ENCODE results near the gene WFIKKN1. TPM values are rescaled to one million over a fixed set of nuclear protein-coding genes. Genes with fewer than 3 reads are reported as not detected.

WFIKKN1 gene
- total and polyA plus RNA-seq, 2 experiments from 2014 or later = 3.5 to 6.8 TPM

- peaks cover 2% of the 10 kb centered on the region for H3K27me3 Mint-ChIP-seq (ENCODE audit: insufficient read depth, low read depth, poor library complexity)
- no peaks in the 10 kb centered on the region for H3K79me2 ChIP-seq (replicated peaks; ENCODE audit: insufficient read depth)
- H3K4me1 Mint-ChIP-seq = no peaks in the 10 kb centered on the region
- 0 out of 2 replicates have a peak, but pooled peaks cover 2% of the 10 kb centered on the region for H3F3A ChIP-seq (replicated peaks; ENCODE audit: low read depth)
- no peak overlapping the region for H3K4me3 ChIP-seq
- H3K36me3 ChIP-seq (ENCODE audit: insufficient read depth) = no peaks in the 10 kb centered on the region
- H3K9me3 Mint-ChIP-seq = no peaks in the 10 kb centered on the region
- H3K27ac Mint-ChIP-seq = no peak overlapping the region
- ATAC-seq (no peak), DNase-seq (ENCODE audit: low spot score) (no peak)
- no peak overlapping the region for H2AFZ ChIP-seq
- H3K4me3 Mint-ChIP-seq = no peak overlapping the region
- no peaks in the 10 kb centered on the region for H3K27me3 ChIP-seq (ENCODE audit: insufficient read depth)
- H3K9me2 ChIP-seq (ENCODE audit: insufficient read depth) = no peaks in the 10 kb centered on the region
- no peaks in the 10 kb centered on the region for H4K20me1 ChIP-seq (replicated peaks; ENCODE audit: insufficient read depth)
- H3K27ac ChIP-seq (ENCODE audit: low read depth) = no peak overlapping the region
- no peaks in the 10 kb centered on the region; the same call in 2 of the 3 replicates for H3K36me3 Mint-ChIP-seq (ENCODE audit: low read depth)
- H3K4me2 ChIP-seq = no peak overlapping the region
- no peaks in the 10 kb centered on the region; the same call in 1 of the 2 replicates for H3K4me1 ChIP-seq (ENCODE audit: insufficient read depth)
- TF ChIP-seq ETS1 (IDR thresholded peaks at IDR 0.05) = no peak
- no peak for TF ChIP-seq ZNF331 (CRISPR knock-in tag; IDR thresholded peaks at IDR 0.05; ENCODE audit: low read depth)
Measured at GRCh38 chr16:654034-654433, 23.2 kb downstream of the WFIKKN1 start.

- no peak overlapping the region for H3K27ac ChIP-seq (ENCODE audit: low read depth)
- H3K27ac Mint-ChIP-seq = no peak overlapping the region
- H3K4me2 ChIP-seq = no peak overlapping the region
- ATAC-seq = no peak
- 0 out of 2 replicates have a peak, but pooled peaks cover 2% of the 10 kb centered on the region for H3F3A ChIP-seq (replicated peaks; ENCODE audit: low read depth)
- no peak overlapping the region for H3K4me3 Mint-ChIP-seq
- no peaks in the 10 kb centered on the region for H3K27me3 ChIP-seq (ENCODE audit: insufficient read depth)
- no peak for TF ChIP-seq ETS1 (IDR thresholded peaks at IDR 0.05)
- no peak for TF ChIP-seq EZH2 (IDR thresholded peaks at IDR 0.05; ENCODE audit: low read depth, unreplicated experiment)
- TF ChIP-seq CTCF (conservative IDR thresholded peaks at IDR 0.05; ENCODE audit: low read depth in 2 of 2) = no peak
- TF ChIP-seq STAT1 (IDR thresholded peaks at IDR 0.05; ENCODE audit: unreplicated experiment) = no peak
- TF ChIP-seq POLR2AphosphoS5 (IDR thresholded peaks at IDR 0.05; ENCODE audit: low read depth) = no peak
- TF ChIP-seq CREB1 (CRISPR knock-in tag; IDR thresholded peaks at IDR 0.05; ENCODE audit: low read depth) = no peak
- no peaks in the 10 kb centered on the region for H3K36me3 ChIP-seq (ENCODE audit: insufficient read depth)
- no peak overlapping the region for H2AFZ ChIP-seq
- no peaks in the 10 kb centered on the region for H3K9me2 ChIP-seq (ENCODE audit: insufficient read depth)
- peaks cover 2% of the 10 kb centered on the region for H3K27me3 Mint-ChIP-seq (ENCODE audit: insufficient read depth, low read depth, poor library complexity)
- H3K4me1 ChIP-seq (ENCODE audit: insufficient read depth) = no peaks in the 10 kb centered on the region
- H3K4me1 Mint-ChIP-seq = no peaks in the 10 kb centered on the region
- no peak for DNase-seq (ENCODE audit: low spot score)
- no peaks in the 10 kb centered on the region for H3K79me2 ChIP-seq (replicated peaks; ENCODE audit: insufficient read depth)
- H3K4me3 ChIP-seq = no peak overlapping the region
- H4K20me1 ChIP-seq (replicated peaks; ENCODE audit: insufficient read depth) = no peaks in the 10 kb centered on the region
- H3K9me3 Mint-ChIP-seq = no peaks in the 10 kb centered on the region
- H3K36me3 Mint-ChIP-seq (ENCODE audit: low read depth) = no peaks in the 10 kb centered on the region; the same call in 2 of the 3 replicates
Measured at GRCh38 chr16:657487-657886, 26.7 kb downstream of the WFIKKN1 start.

Measured in GM23338 (cell line).